HepG2 (cell line): ENCODE results near the gene PIGW. TPM values are rescaled to one million over a fixed set of nuclear protein-coding genes. Genes with fewer than 3 reads are reported as not detected.

Experiments used
- HNF4G ChIP-seq, 2 experiments: sonication (generic) in 1 of 2; formaldehyde crosslinking in 1 of 2; IDR thresholded peaks; 2 replicates each; pipeline versions ENCODE4 v1.4.0 to v1.6.1; 2011 to 2020; ENCODE audit warnings: borderline replicate concordance in 2 of 2, low read depth in 2 of 2, mild to moderate bottlenecking in 2 of 2, low read length in 1 of 2, missing genetic modification reagents in 1 of 2, moderate library complexity in 1 of 2
- HNRNPL ChIP-seq: fragments of 200-400 bp; formaldehyde crosslinking; IDR thresholded peaks from 2 replicates; pipeline ENCODE4 v1.6.1; 2017; ENCODE audit warnings: mild to moderate bottlenecking, low read depth, low read length
- KMT2A ChIP-seq: sonication (generic); formaldehyde crosslinking; IDR thresholded peaks from 2 replicates; pipeline ENCODE4 v1.4.0; 2020; ENCODE audit warnings: missing genetic modification reagents
- SALL2 ChIP-seq: sonication (generic); formaldehyde crosslinking; IDR thresholded peaks from 2 replicates; pipeline ENCODE4 v1.8.1; 2023; ENCODE audit warnings: mild to moderate bottlenecking, missing genetic modification reagents, inconsistent platforms
- SRSF9 ChIP-seq: fragments of 200-400 bp; formaldehyde crosslinking; IDR thresholded peaks from 2 replicates; pipeline ENCODE4 v1.6.1; 2018; ENCODE audit warnings: borderline replicate concordance, mild to moderate bottlenecking, low read depth, low read length; ENCODE audit not compliant: insufficient read depth, poor library complexity, severe bottlenecking
- YEATS2 ChIP-seq: sonication (generic); formaldehyde crosslinking; IDR thresholded peaks from 2 replicates; pipeline ENCODE4 v1.4.0; 2020; ENCODE audit warnings: missing genetic modification reagents, borderline replicate concordance
- ZBTB38 ChIP-seq: sonication (generic); formaldehyde crosslinking; IDR thresholded peaks from 2 replicates; pipeline ENCODE4 v1.5.1; 2020; ENCODE audit warnings: mild to moderate bottlenecking, missing genetic modification reagents
- ZNF264 ChIP-seq: sonication (generic); formaldehyde crosslinking; IDR thresholded peaks from 2 replicates; pipeline ENCODE4 v1.4.0; 2020; ENCODE audit warnings: missing genetic modification reagents
- ZNF432 ChIP-seq: sonication (generic); formaldehyde crosslinking; IDR thresholded peaks from 2 replicates; pipeline ENCODE4 v1.5.0; 2020; ENCODE audit warnings: missing genetic modification reagents, mild to moderate bottlenecking, borderline replicate concordance
- ZNF646 ChIP-seq: sonication (generic); formaldehyde crosslinking; IDR thresholded peaks from 2 replicates; pipeline ENCODE4 v1.9.0; 2021; ENCODE audit warnings: mild to moderate bottlenecking, missing genetic modification reagents
- ZNF775 ChIP-seq: sonication (generic); formaldehyde crosslinking; IDR thresholded peaks from 2 replicates; pipeline ENCODE4 v1.4.0; 2020; ENCODE audit warnings: missing genetic modification reagents, mild to moderate bottlenecking, moderate library complexity, borderline replicate concordance
- ZNF776 ChIP-seq: sonication (generic); formaldehyde crosslinking; IDR thresholded peaks from 2 replicates; pipeline ENCODE4 v1.4.0; 2020; ENCODE audit warnings: mild to moderate bottlenecking, missing genetic modification reagents
- polyA plus RNA-seq, 8 experiments: library from polyadenylated mRNA; depleted of rRNA in 3 of 8; stranded (reverse) in 7 of 8; unstranded in 1 of 8; fragments of >200 nt; fragmentation: Illumina TruSeq in 4 of 8; extraction: Trizol in 4 of 8; gene quantifications; 2 replicates each; pipeline versions ENCODE4 v1.2.1 to v1.2.3, GENCODE V29; 2011 to 2016; ENCODE audit warnings: low read depth in 4 of 8, missing spikeins in 1 of 8, mixed read lengths in 1 of 8; ENCODE audit not compliant: insufficient read depth in 1 of 8
- total RNA-seq, 5 experiments: library from RNA; depleted of rRNA; stranded (reverse); fragments of >200 nt; fragmentation: Illumina TruSeq; extraction: Trizol; gene quantifications; 2 replicates each; pipeline ENCODE4 v1.2.3, GENCODE V29; 2016; ENCODE audit warnings: low read depth in 1 of 5
- TF ChIP-seq, protein P1 (sequence below): sonication (generic); formaldehyde crosslinking; IDR thresholded peaks from 2 replicates; pipeline ENCODE4 v1.5.0; 2020; ENCODE audit warnings: mild to moderate bottlenecking, missing genetic modification reagents, borderline replicate concordance
- TF ChIP-seq, protein P2 (sequence below): sonication (generic); formaldehyde crosslinking; IDR thresholded peaks from 2 replicates; pipeline ENCODE4 v1.8.0; 2022; ENCODE audit warnings: low read depth, missing genetic modification reagents
- TF ChIP-seq, protein P3 (sequence below): sonication (generic); formaldehyde crosslinking; IDR thresholded peaks from 2 replicates; pipeline ENCODE4 v1.5.1; 2020; ENCODE audit warnings: missing genetic modification reagents, mild to moderate bottlenecking, borderline replicate concordance

Gene PIGW
- total and polyA plus RNA-seq, 2 of the 13 experiments (the other 11 are each of a cell fraction or from before 2014, with no cell fraction given) = 9.0 to 24.0 TPM

DNA sequence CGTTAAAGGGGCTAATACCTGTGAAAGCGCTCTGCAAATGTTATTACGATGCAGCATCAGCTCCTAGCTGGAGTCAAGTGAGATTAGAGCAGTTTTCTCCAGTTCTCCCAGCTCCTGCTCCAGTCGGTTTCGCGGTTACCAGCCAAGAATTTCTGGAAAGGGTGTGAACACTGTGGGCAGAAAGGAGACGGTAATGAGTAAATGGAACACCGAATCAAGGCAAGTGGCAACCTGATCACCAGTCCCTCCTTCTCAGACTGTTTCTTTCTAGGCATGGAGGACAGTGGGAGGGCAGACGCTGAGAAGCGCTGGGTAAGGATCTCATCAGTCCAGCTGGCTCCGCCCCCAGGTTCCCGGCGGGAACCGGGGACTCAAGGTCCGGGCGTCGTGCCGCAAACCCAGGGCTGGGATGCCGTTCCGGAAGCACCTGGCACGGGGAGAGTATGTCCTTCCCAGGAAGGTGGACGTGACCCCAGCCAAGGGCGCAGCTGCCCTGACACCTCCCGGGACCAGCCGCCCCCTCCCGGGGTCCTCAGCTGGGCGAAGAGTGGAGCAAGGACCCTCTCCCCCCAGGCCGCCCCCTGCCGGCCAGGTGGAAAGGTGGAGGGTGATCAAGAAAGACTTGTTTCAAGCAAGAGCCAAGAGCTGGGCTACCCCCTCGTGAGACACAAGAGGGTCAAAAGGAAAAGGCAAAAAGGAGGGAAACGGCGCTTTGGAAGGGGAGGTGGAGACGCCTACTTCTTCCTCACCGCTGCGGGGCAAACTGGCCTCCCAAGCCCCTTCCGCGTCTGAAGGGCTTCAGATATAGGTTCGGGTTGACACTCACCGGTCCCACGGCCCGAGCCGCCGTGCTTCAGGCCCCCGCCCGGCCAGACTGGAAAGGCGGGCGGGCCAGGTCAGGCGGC lies 600 bp upstream of the PIGW start (continued):
- TF ChIP-seq ZNF646 (CRISPR knock-in tag) = no peak
- TF ChIP-seq ZNF775 = no peak; the same call in 1 of the 2 replicates
- no peak for TF ChIP-seq ZNF432 (CRISPR knock-in tag)
- TF ChIP-seq ZNF264 (CRISPR knock-in tag) = no peak
- no peak for TF ChIP-seq KMT2A (CRISPR knock-in tag)
- TF ChIP-seq ZNF776 (CRISPR knock-in tag) = no peak
- TF ChIP-seq, protein P1, sequence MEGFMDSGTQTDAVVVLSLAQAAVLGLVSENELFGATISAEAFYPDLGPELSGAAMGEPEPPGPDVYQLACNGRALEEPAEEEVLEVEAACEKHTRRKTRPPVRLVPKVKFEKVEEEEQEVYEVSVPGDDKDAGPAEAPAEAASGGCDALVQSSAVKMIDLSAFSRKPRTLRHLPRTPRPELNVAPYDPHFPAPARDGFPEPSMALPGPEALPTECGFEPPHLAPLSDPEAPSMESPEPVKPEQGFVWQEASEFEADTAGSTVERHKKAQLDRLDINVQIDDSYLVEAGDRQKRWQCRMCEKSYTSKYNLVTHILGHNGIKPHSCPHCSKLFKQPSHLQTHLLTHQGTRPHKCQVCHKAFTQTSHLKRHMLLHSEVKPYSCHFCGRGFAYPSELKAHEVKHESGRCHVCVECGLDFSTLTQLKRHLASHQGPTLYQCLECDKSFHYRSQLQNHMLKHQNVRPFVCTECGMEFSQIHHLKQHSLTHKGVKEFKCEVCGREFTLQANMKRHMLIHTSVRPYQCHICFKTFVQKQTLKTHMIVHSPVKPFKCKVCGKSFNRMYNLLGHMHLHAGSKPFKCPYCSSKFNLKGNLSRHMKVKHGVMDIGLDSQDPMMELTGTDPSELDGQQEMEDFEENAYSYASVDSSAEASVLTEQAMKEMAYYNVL (CRISPR knock-in tag) = no peak
- no peak for TF ChIP-seq SALL2 (CRISPR knock-in tag)
- TF ChIP-seq HNF4G (IDR thresholded peaks at IDR 0.05; ENCODE audit: borderline replicate concordance, low read depth, low read length) = no peak
- no peak for TF ChIP-seq HNF4G (CRISPR knock-in tag; IDR thresholded peaks at IDR 0.05; ENCODE audit: borderline replicate concordance, low read depth)
- TF ChIP-seq, protein P2, sequence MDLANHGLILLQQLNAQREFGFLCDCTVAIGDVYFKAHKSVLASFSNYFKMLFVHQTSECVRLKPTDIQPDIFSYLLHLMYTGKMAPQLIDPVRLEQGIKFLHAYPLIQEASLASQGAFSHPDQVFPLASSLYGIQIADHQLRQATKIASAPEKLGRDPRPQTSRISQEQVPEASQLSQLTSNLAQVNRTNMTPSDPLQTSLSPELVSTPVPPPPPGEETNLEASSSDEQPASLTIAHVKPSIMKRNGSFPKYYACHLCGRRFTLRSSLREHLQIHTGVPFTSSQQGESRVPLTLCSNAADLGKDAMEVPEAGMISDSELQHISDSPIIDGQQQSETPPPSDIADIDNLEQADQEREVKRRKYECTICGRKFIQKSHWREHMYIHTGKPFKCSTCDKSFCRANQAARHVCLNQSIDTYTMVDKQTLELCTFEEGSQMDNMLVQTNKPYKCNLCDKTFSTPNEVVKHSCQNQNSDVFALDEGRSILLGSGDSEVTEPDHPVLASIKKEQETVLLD (CRISPR knock-in tag) = no peak; the same call in 1 of the 2 replicates
- TF ChIP-seq SRSF9 = no peak
- TF ChIP-seq, protein P3, sequence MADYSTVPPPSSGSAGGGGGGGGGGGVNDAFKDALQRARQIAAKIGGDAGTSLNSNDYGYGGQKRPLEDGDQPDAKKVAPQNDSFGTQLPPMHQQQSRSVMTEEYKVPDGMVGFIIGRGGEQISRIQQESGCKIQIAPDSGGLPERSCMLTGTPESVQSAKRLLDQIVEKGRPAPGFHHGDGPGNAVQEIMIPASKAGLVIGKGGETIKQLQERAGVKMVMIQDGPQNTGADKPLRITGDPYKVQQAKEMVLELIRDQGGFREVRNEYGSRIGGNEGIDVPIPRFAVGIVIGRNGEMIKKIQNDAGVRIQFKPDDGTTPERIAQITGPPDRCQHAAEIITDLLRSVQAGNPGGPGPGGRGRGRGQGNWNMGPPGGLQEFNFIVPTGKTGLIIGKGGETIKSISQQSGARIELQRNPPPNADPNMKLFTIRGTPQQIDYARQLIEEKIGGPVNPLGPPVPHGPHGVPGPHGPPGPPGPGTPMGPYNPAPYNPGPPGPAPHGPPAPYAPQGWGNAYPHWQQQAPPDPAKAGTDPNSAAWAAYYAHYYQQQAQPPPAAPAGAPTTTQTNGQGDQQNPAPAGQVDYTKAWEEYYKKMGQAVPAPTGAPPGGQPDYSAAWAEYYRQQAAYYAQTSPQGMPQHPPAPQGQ (CRISPR knock-in tag) = no peak
- no peak for TF ChIP-seq YEATS2 (CRISPR knock-in tag)
- no peak for TF ChIP-seq HNRNPL
- TF ChIP-seq ZBTB38 (CRISPR knock-in tag) = no peak
